Activated naive CD8-positive, alpha-beta T cell treated with anti-CD3 and anti-CD28 coated beads, Interleukin-2, amount 50 U/mL, for 16 hours (primary cell): ENCODE results near the gene KDM6B.

Experiments used
- DNase-seq: peaks from one replicate; pipeline ENCODE4 v3.0.0-alpha.2; 2020; ENCODE audit warnings: low read depth, low spot score

The KDM6B gene

GRCh38 chr17:7880076-7880868, 46.3 kb downstream of the KDM6B start:
- DNase-seq = no peak

DNA sequence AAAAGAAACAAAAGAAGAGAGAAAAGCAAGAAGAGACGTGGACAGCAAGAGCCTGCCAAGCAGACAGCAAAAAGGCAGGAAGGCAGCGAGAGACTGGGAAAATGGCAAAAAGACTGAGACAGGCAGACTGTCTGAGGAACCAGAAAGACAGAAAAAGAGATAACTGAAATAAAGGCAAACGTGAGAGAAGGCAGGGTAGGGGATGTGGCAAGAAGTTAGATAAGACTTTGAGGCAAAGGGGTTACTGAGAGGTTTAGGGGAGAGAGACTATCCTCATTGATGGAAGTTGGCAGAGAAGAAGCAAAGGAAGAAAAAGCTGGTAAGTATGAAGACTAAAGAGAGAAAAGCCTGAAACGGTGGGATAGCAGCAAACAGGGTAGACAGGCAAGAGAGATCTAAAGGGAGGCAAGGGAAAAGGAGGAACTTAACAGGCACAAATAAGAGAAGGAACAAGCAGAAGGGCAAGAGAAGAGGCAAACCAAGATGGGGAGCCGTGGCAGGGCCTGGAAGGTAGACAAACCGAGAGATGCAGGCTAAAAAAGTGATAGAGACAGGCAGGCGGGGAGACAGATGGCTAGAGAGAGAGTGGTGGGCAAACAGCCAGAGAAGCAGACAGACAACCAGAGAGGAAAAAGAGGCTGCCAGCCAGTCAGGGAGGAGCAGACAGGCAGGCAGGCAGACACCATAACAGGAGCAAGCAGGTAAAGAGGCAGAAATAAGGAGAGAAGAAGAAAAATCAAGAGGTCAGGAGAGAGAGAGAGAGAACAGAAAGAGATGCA, 47.4 kb downstream of the KDM6B start:
- no peak for DNase-seq

GRCh38 chr17:7882068-7882467, 48.1 kb downstream of the KDM6B start:
- DNase-seq = no peak

GRCh38 chr17:7882629-7883028, 48.6 kb downstream of the KDM6B start:
- no peak for DNase-seq
